K562 (cell line): Measurements from ENCODE around the gene TM7SF2. TPM values are rescaled to one million over a fixed set of nuclear protein-coding genes. Genes with fewer than 3 reads are reported as not detected.

Source experiments
- BCOR ChIP-seq: fragments of 450-650 bp; IDR thresholded peaks from 2 replicates; pipeline ENCODE4 v1.6.1; 2016
- CBFA2T3 ChIP-seq: fragments of 450-650 bp; IDR thresholded peaks from 2 replicates; pipeline ENCODE4 v1.6.1; 2017
- CHCHD3 ChIP-seq: fragments of 250-450 bp; sonication (Bioruptor Pico); IDR thresholded peaks from 2 replicates; pipeline ENCODE4 v2.1.2; 2022; ENCODE audit warnings: mild to moderate bottlenecking
- CTBP1 ChIP-seq: fragments of 450-650 bp; IDR thresholded peaks from 2 replicates; pipeline ENCODE4 v1.6.1; 2016; ENCODE audit warnings: borderline replicate concordance
- DNMT1 ChIP-seq: fragments of 450-650 bp; IDR thresholded peaks from 2 replicates; pipeline ENCODE4 v1.6.1; 2016; ENCODE audit warnings: antibody characterized with exemption, mild to moderate bottlenecking
- FOXA1 ChIP-seq: fragments of 450-650 bp; IDR thresholded peaks from 2 replicates; pipeline ENCODE4 v1.6.1; 2016; ENCODE audit warnings: mild to moderate bottlenecking, borderline replicate concordance
- KAT7 ChIP-seq: sonication (generic); formaldehyde crosslinking; IDR thresholded peaks from 2 replicates; pipeline ENCODE4 v1.8.0; 2022; ENCODE audit warnings: missing genetic modification reagents, mild to moderate bottlenecking, borderline replicate concordance
- MTA3 ChIP-seq: fragments of 450-650 bp; formaldehyde crosslinking; IDR thresholded peaks from 2 replicates; pipeline ENCODE4 v1.6.1; 2017; ENCODE audit warnings: mild to moderate bottlenecking, borderline replicate concordance
- NCOA2 ChIP-seq, 2 experiments: fragments of 450-650 bp; IDR thresholded peaks; 2 replicates each; pipeline ENCODE4 v1.6.1; 2018; ENCODE audit warnings: mild to moderate bottlenecking in 2 of 2, moderate library complexity in 1 of 2; ENCODE audit not compliant: partially characterized antibody in 2 of 2
- NR2F6 ChIP-seq: fragments of 450-650 bp; formaldehyde crosslinking; IDR thresholded peaks from 2 replicates; pipeline ENCODE4 v1.4.0; 2020; ENCODE audit warnings: mild to moderate bottlenecking
- POLR2G ChIP-seq: fragments of 200-400 bp; formaldehyde crosslinking; IDR thresholded peaks from 2 replicates; pipeline ENCODE4 v1.6.1; 2017; ENCODE audit warnings: low read depth, mild to moderate bottlenecking, antibody characterized with exemption, low read length, moderate library complexity
- RFX5 ChIP-seq: IDR thresholded peaks from 2 replicates; pipeline ENCODE4 v1.6.1; 2011; ENCODE audit warnings: low read depth, mild to moderate bottlenecking, improper control_type of control experiment, low read length
- TAF1 ChIP-seq: IDR thresholded peaks from 2 replicates; pipeline ENCODE4 v1.6.1; 2011; ENCODE audit warnings: mild to moderate bottlenecking, low read length, moderate library complexity; ENCODE audit not compliant: insufficient read depth, control insufficient read depth, severe bottlenecking; ENCODE audit errors: extremely low read depth
- TARDBP ChIP-seq: fragments of 450-650 bp; IDR thresholded peaks from 2 replicates; pipeline ENCODE4 v1.6.1; 2016
- ZNF12 ChIP-seq: sonication (generic); formaldehyde crosslinking; IDR thresholded peaks from 2 replicates; pipeline ENCODE4 v1.4.0; 2020; ENCODE audit warnings: mild to moderate bottlenecking, missing genetic modification reagents
- ZNF347 ChIP-seq: fragments of 450-650 bp; formaldehyde crosslinking; IDR thresholded peaks from 2 replicates; pipeline ENCODE4 v1.4.0; 2020; ENCODE audit warnings: low read depth, mild to moderate bottlenecking, moderate library complexity
- ZNF75A ChIP-seq: fragments of 450-650 bp; formaldehyde crosslinking; IDR thresholded peaks from 2 replicates; pipeline ENCODE4 v1.4.0; 2020; ENCODE audit warnings: mild to moderate bottlenecking
- polyA plus RNA-seq, 8 experiments: library from polyadenylated mRNA; depleted of rRNA in 4 of 8; stranded (reverse) in 5 of 8; unstranded in 3 of 8; fragments of >200 nt; fragmentation: Nextera tagmentation in 2 of 8; fragmentation: Illumina TruSeq in 1 of 8; extraction: Ambion mirVana in 2 of 8; extraction: Trizol in 1 of 8; gene quantifications; 2 replicates each; pipeline versions ENCODE4 v1.2.1 to v1.2.3, GENCODE V29; 2011 to 2014; ENCODE audit warnings: inconsistent platforms in 1 of 8, missing spikeins in 1 of 8
- total RNA-seq, 7 experiments: library from RNA; depleted of rRNA in 6 of 7; stranded (reverse); fragments of >200 nt in 6 of 7; fragmentation: Illumina TruSeq in 2 of 7; extraction: Trizol in 2 of 7; gene quantifications; 2 replicates each; pipeline versions ENCODE4 v1.2.1 to v1.2.3, GENCODE V29; 2011 to 2021; ENCODE audit warnings: low replicate concordance in 1 of 7
- TF ChIP-seq, protein P1 (sequence below), 2 experiments: fragments of 200-800 bp in 1 of 2; sonication (Bioruptor generic) in 1 of 2; sonication (generic) in 1 of 2; formaldehyde crosslinking in 1 of 2; IDR thresholded peaks in 1 of 2; conservative IDR thresholded peaks in 1 of 2; 2 replicates each; pipeline versions ENCODE4 v1.5.0 to v1.6.1; 2016 to 2020; ENCODE audit warnings: missing compliant biosample characterization in 1 of 2, missing genetic modification characterization in 1 of 2, missing genetic modification reagents in 1 of 2
- TF ChIP-seq, protein P2 (sequence below): fragments of 450-650 bp; IDR thresholded peaks from 2 replicates; pipeline ENCODE4 v1.6.1; 2018; ENCODE audit not compliant: partially characterized antibody
- TF ChIP-seq, protein P3 (sequence below): fragments of 450-650 bp; formaldehyde crosslinking; IDR thresholded peaks from 2 replicates; pipeline ENCODE4 v1.4.0; 2020; ENCODE audit warnings: mild to moderate bottlenecking
- TF ChIP-seq, protein P4 (sequence below): fragments of 250-450 bp; sonication (Bioruptor Pico); IDR thresholded peaks from 2 replicates; pipeline ENCODE4 v1.8.0; 2021; ENCODE audit warnings: mild to moderate bottlenecking, moderate library complexity

The TM7SF2 gene
- total and polyA plus RNA-seq, 9 of the 15 experiments (the other 6 are each of a cell fraction or from before 2014, with no cell fraction given) = 1.2 to 22.0 (median 14.3) TPM

DNA sequence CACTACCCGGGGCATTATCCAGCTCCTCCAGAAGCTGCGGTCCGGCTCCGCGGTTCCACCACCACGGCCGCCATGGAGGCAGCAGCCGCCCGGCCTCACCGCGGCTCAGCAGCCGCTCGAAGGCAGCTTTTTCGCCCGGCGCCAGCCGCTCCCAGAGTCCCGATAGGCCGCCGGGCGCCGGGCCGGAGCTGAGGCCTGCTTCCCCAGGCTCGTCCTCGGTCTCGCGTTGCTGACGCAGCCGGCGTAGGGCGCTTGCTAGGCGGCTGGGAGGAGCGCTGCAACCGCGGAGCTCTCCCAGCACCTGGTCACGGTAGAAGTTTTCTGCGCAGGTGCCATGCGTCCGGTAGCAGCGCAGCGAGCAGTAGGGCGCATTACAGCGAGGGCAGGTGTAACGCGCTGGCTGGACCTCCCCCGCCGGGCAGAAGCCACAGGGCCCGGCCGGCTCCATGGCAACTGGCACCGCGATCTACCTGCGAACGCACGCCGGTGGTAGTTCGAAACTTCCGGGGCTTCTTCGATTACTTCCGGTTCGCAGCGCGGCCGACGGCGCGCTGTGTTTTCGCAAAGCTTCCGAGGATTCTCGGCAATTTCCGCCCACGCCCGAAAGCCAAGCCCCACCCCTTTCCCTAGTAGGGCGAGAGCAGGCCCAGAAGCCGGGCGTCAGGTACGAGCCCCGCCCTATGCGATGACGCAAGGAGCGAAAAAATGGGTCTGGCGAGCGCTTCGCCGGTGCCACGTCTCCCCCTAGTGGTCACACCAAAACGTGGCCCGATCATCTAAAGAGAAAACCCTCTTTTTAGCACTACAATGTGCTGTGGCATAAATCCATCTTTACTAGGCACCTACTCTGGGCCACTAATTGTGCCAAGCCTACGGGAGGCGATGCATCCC lies 5.8 kb downstream of the TM7SF2 start, which contains the start of gene ZNHIT2 (continued):
- TF ChIP-seq CTBP1 (peak; percentile 63; the same call in 1 of the 2 replicates), BCOR (no peak), ZNF12 (CRISPR knock-in tag) (no peak; the same call in 1 of the 2 replicates), MTA3 (no peak; the same call in 1 of the 2 replicates), NR2F6 (no peak), KAT7 (CRISPR knock-in tag) (peak; percentile 78), FOXA1 (no peak), CBFA2T3 (no peak), NCOA2 (IDR thresholded peaks at IDR 0.05; ENCODE audit: partially characterized antibody in 2 of 2) (no peak), RFX5 (no peak), POLR2G (peak; percentile 88), TAF1 (peak; percentile 54), ZNF75A (CRISPR knock-in tag) (no peak), ZNF347 (CRISPR knock-in tag) (no peak), CHCHD3 (no peak), DNMT1 (peak; percentile 77; the same call in 1 of the 2 replicates), TARDBP (no peak)
- TF ChIP-seq, protein P1, sequence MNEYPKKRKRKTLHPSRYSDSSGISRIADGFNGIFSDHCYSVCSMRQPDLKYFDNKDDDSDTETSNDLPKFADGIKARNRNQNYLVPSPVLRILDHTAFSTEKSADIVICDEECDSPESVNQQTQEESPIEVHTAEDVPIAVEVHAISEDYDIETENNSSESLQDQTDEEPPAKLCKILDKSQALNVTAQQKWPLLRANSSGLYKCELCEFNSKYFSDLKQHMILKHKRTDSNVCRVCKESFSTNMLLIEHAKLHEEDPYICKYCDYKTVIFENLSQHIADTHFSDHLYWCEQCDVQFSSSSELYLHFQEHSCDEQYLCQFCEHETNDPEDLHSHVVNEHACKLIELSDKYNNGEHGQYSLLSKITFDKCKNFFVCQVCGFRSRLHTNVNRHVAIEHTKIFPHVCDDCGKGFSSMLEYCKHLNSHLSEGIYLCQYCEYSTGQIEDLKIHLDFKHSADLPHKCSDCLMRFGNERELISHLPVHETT (CRISPR knock-in tag; conservative IDR thresholded peaks at IDR 0.05 in 1 of 2, IDR thresholded peaks at IDR 0.05 in 1 of 2) = peak; percentile 77 to 90; a peak in 2 of 4 replicates
- TF ChIP-seq, protein P2, sequence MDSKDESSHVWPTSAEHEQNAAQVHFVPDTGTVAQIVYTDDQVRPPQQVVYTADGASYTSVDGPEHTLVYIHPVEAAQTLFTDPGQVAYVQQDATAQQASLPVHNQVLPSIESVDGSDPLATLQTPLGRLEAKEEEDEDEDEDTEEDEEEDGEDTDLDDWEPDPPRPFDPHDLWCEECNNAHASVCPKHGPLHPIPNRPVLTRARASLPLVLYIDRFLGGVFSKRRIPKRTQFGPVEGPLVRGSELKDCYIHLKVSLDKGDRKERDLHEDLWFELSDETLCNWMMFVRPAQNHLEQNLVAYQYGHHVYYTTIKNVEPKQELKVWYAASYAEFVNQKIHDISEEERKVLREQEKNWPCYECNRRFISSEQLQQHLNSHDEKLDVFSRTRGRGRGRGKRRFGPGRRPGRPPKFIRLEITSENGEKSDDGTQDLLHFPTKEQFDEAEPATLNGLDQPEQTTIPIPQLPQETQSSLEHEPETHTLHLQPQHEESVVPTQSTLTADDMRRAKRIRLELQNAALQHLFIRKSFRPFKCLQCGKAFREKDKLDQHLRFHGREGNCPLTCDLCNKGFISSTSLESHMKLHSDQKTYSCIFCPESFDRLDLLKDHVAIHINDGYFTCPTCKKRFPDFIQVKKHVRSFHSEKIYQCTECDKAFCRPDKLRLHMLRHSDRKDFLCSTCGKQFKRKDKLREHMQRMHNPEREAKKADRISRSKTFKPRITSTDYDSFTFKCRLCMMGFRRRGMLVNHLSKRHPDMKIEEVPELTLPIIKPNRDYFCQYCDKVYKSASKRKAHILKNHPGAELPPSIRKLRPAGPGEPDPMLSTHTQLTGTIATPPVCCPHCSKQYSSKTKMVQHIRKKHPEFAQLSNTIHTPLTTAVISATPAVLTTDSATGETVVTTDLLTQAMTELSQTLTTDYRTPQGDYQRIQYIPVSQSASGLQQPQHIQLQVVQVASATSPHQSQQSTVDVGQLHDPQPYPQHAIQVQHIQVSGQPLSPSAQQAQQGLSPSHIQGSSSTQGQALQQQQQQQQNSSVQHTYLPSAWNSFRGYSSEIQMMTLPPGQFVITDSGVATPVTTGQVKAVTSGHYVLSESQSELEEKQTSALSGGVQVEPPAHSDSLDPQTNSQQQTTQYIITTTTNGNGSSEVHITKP = no peak
- TF ChIP-seq, protein P3, sequence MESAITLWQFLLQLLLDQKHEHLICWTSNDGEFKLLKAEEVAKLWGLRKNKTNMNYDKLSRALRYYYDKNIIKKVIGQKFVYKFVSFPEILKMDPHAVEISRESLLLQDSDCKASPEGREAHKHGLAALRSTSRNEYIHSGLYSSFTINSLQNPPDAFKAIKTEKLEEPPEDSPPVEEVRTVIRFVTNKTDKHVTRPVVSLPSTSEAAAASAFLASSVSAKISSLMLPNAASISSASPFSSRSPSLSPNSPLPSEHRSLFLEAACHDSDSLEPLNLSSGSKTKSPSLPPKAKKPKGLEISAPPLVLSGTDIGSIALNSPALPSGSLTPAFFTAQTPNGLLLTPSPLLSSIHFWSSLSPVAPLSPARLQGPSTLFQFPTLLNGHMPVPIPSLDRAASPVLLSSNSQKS (CRISPR knock-in tag) = no peak
- TF ChIP-seq, protein P4, sequence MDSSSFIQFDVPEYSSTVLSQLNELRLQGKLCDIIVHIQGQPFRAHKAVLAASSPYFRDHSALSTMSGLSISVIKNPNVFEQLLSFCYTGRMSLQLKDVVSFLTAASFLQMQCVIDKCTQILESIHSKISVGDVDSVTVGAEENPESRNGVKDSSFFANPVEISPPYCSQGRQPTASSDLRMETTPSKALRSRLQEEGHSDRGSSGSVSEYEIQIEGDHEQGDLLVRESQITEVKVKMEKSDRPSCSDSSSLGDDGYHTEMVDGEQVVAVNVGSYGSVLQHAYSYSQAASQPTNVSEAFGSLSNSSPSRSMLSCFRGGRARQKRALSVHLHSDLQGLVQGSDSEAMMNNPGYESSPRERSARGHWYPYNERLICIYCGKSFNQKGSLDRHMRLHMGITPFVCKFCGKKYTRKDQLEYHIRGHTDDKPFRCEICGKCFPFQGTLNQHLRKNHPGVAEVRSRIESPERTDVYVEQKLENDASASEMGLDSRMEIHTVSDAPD (CRISPR knock-in tag) = no peak
